ENCODE results near the gene DPY30.

Gene DPY30

GRCh38 chr2:32007121-32007391 is 32.5 kb downstream of the DPY30 start:
- in situ Hi-C loops (cut with HindIII; ENCODE audit: low sequenced_read_pairs): no loop called here
- DNase-seq (ENCODE audit: low read depth, low spot score): no peak
- TF ChIP-seq CTCF (IDR thresholded peaks at IDR 0.05; ENCODE audit: low read depth, low read length): no peak
- H3K4me3 ChIP-seq (ENCODE audit: low read depth, low read length): no peak overlapping the region

DNA sequence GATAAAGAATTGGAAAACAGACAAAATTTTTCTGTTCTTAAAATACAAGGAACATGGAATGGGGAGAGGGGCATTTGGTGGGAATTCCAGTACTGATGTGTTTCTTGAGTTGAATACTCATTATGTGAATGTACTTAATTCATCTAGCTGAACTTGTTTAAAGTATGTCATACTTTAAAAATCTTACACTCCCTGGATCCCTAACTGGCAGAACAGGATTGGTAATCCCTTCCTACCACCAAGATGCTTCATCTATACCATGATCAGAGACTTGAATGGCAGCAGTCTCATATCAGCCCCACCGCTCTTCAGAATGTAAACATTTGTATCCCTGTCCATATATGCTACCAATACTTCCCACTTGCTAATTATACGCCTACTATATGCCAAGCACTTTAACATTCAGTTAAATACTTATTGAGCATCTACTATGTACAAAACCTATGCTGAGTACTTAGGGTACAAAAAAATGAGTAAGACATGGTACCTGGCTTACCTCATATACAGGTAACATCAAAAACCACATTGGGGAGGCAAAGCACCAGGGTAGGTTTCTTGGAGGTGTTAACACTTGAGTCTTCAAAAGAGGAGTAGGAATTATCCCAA is 34.1 kb downstream of the DPY30 start:
- in situ Hi-C loops (cut with HindIII; ENCODE audit: low sequenced_read_pairs): no loop called here
- no peak overlapping the region for H3K4me3 ChIP-seq (ENCODE audit: low read depth, low read length)
- DNase-seq (ENCODE audit: low read depth, low spot score): no peak
- TF ChIP-seq CTCF (IDR thresholded peaks at IDR 0.05; ENCODE audit: low read depth, low read length): no peak

GRCh38 chr2:32003791-32004190 is 35.8 kb downstream of the DPY30 start:
- TF ChIP-seq CTCF (IDR thresholded peaks at IDR 0.05; ENCODE audit: low read depth, low read length): no peak
- H3K4me3 ChIP-seq (ENCODE audit: low read depth, low read length): no peak overlapping the region
- no peak for DNase-seq (ENCODE audit: low read depth, low spot score)
- in situ Hi-C loops (cut with HindIII; ENCODE audit: low sequenced_read_pairs): no loop called here

- DNase-seq (ENCODE audit: low read depth, low spot score): no peak
- TF ChIP-seq CTCF (IDR thresholded peaks at IDR 0.05; ENCODE audit: low read depth, low read length): no peak
- no peak overlapping the region for H3K4me3 ChIP-seq (ENCODE audit: low read depth, low read length)
- in situ Hi-C loops (cut with HindIII; ENCODE audit: low sequenced_read_pairs): no loop called here
These were observed 37.2 kb downstream of the DPY30 start for GRCh38 chr2:32002406-32002805.

DNA sequence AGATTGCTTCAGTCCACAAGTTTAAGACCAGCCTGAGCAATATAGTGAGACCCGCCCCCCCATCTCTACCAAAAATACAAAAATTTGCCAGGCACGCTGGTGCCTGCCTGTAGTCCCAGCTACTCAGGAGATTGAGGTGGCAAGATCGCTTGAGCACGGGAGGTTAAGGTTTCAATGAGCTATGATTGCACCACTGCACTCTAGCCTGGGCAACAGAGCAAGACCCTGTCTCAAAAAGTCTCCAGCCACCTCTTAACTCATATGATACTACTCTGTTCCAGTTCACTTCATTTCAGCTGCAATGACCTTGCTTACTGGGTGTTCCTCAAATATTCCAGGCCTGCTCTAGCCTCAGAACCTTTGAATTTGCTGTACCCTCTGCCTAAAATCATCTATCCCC is 40.2 kb downstream of the DPY30 start:
- TF ChIP-seq CTCF (IDR thresholded peaks at IDR 0.05; ENCODE audit: low read depth, low read length): no peak
- in situ Hi-C loops (cut with HindIII; ENCODE audit: low sequenced_read_pairs): no loop called here
- H3K4me3 ChIP-seq (ENCODE audit: low read depth, low read length): no peak overlapping the region
- DNase-seq (ENCODE audit: low read depth, low spot score): no peak

DNA sequence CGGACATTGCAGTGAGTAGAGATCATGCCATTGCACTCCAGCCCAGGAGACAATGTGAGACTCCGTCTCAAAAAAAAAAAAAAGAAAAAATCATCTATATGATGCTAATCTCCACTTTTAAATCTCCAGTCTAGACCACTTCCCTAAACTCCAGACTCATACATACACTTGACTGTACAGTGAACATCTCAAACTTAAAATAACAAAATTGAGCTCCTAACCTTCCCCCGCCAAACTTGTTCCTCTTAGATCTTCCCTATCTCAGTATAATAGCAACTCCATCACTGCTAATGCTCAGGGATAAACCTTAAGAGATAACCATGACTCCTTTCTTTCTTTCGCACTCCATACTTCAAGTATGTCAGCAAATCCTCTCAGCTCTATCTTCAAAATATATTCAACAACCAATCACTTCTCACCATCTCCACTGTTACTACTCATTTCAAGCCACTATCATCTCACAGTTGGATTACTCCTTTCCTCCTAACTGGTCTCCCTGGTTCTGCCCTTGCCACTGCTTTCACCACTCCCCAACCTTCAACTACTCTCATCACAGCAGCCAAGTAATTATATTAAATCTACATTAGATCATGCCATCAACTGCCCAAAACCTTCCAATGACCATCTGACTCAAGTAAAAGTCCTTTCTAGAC is 40.7 kb downstream of the DPY30 start:
- no peak for TF ChIP-seq CTCF (IDR thresholded peaks at IDR 0.05; ENCODE audit: low read depth, low read length)
- no peak overlapping the region for H3K4me3 ChIP-seq (ENCODE audit: low read depth, low read length)
- in situ Hi-C loops (cut with HindIII; ENCODE audit: low sequenced_read_pairs): no loop called here
- no peak for DNase-seq (ENCODE audit: low read depth, low spot score)
